ENCODE results near the gene HSPB3.
"Not testable (repeated sequence)": the region's sequence is repeated elsewhere in the genome, so short reads cannot be mapped to it uniquely, and the experiment has no call there.

HSPB3 gene

GRCh38 chr5:54457094-54457862 lies 1.8 kb downstream of the HSPB3 start:
- no peak for DNase-seq

- DNase-seq: no peak
Observed at GRCh38 chr5:54458221-54458620, 2.7 kb downstream of the HSPB3 start.

GRCh38 chr5:54460181-54460919 lies 4.9 kb downstream of the HSPB3 start:
- no peak for DNase-seq

GRCh38 chr5:54462281-54462680 lies 6.8 kb downstream of the HSPB3 start:
- DNase-seq: no peak

- no peak for DNase-seq
Observed at GRCh38 chr5:54463713-54464112, 8.2 kb downstream of the HSPB3 start.

GRCh38 chr5:54469622-54470021 lies 14.1 kb downstream of the HSPB3 start:
- no peak for DNase-seq

- no peak for DNase-seq
Observed at GRCh38 chr5:54470128-54470527, 14.6 kb downstream of the HSPB3 start.

- DNase-seq: no peak
Observed at GRCh38 chr5:54470677-54471076, 15.2 kb downstream of the HSPB3 start.

GRCh38 chr5:54471398-54471797 lies 15.9 kb downstream of the HSPB3 start:
- DNase-seq: no peak

GRCh38 chr5:54476682-54477081 lies 21.2 kb downstream of the HSPB3 start:
- no peak for DNase-seq

- DNase-seq: no peak
Observed at GRCh38 chr5:54477941-54478478, 22.5 kb downstream of the HSPB3 start.

GRCh38 chr5:54480296-54480695 lies 24.8 kb downstream of the HSPB3 start:
- no peak for DNase-seq

- DNase-seq: no peak
Observed at GRCh38 chr5:54484219-54484894, 28.9 kb downstream of the HSPB3 start.

GRCh38 chr5:54485659-54486058 lies 30.2 kb downstream of the HSPB3 start:
- DNase-seq: not testable (repeated sequence)

- DNase-seq: not testable (repeated sequence)
Observed at GRCh38 chr5:54489648-54489979, 34.1 kb downstream of the HSPB3 start.

GRCh38 chr5:54491326-54491725 lies 35.8 kb downstream of the HSPB3 start:
- DNase-seq: no peak

GRCh38 chr5:54492178-54492577 lies 36.7 kb downstream of the HSPB3 start:
- no peak for DNase-seq

- no peak for DNase-seq
Observed at GRCh38 chr5:54495027-54495426, 39.5 kb downstream of the HSPB3 start.
